GM20000 (cell line): ENCODE data around the gene CHAD.

Experiments
- DNase-seq: peaks from one replicate; pipeline ENCODE4 v3.0.0; 2012; ENCODE audit warnings: low spot score
- CTCF ChIP-seq: IDR thresholded peaks from 2 replicates; pipeline ENCODE4 v1.5.1; 2012; ENCODE audit warnings: mild to moderate bottlenecking, control low read depth; ENCODE audit errors: extremely low read depth, missing control alignments

Gene CHAD

GRCh38 chr17:50443505-50443974, 25.1 kb downstream of the CHAD start:
- DNase-seq: no peak

GRCh38 chr17:50440838-50441829, 27.5 kb downstream of the CHAD start:
- no peak for TF ChIP-seq CTCF
- no peak for DNase-seq

More at GRCh38 chr17:50443505-50443974, 25.1 kb downstream of the CHAD start:
- no peak for TF ChIP-seq CTCF

- DNase-seq: no peak
- no peak for TF ChIP-seq CTCF
Measured at GRCh38 chr17:50440172-50440837, 28.4 kb downstream of the CHAD start.

- no peak for DNase-seq
Measured at GRCh38 chr17:50439008-50439407, 29.7 kb downstream of the CHAD start.

GRCh38 chr17:50437409-50437808, 31.3 kb downstream of the CHAD start:
- no peak for DNase-seq
- no peak for TF ChIP-seq CTCF

More at GRCh38 chr17:50439008-50439407, 29.7 kb downstream of the CHAD start:
- TF ChIP-seq CTCF: no peak

- DNase-seq: no peak
- TF ChIP-seq CTCF: no peak
Measured at GRCh38 chr17:50432125-50432762, 36.4 kb downstream of the CHAD start.
